ENCODE data around the gene DNAH2. TPM values are rescaled to one million over a fixed set of nuclear protein-coding genes. Genes with fewer than 3 reads are reported as not detected.

DNAH2 gene
- total and polyA plus RNA-seq, 2 of the 4 experiments (the other 2 are of a cell fraction) = under 0.01 to 0.02 TPM

DNA sequence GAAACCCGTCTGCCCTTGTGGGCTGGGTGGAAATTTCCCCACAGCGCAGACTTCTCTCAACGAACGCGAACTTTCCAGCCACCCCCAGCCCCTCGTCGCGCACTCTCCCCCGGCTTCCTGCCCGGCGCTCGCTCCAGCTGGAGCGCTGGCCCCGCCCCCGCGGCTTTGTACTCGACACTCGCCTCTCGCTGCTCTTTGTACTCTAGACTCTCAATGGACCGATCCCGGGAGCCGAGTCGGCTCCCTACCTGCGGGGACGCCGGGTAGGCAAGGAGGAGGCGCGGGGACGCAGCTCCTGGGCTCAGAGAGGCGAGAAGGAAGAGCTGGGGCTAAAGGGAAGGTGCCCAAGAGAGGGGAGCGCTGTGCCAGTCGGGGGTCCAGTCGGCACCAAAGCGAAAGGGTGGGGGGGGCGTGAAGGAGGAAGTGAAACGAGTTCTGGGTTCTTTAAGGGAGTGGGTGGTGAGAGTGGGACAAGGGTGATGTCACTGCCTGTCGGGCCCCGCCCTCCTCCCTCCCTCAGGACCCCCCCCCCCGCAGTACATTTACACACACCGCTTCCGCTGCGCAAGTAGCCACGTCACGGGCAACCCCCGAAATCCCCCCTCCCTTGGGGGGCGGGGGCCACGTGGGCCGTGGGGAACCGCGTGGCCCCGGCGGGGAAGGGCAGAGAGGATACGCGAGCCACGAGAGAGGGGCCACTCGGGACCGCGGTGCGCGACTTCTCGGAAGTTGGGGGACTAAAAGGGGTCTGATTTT is 126.2 kb downstream of the DNAH2 start:
- peak overlapping the region; percentile 83 for H3K18ac ChIP-seq (ENCODE audit: low read depth, low read length)
- peak overlapping the region; percentile 71 for H3K4me3 ChIP-seq (ENCODE audit: insufficient read depth, low read depth, low read length)
- H3K27me3 ChIP-seq (ENCODE audit: control insufficient read depth, insufficient read depth, low read length) = no peaks in the 10 kb centered on the region
- H3K27ac ChIP-seq (ENCODE audit: insufficient read depth, low read length) = peak overlapping the region; percentile 98
- H4K8ac ChIP-seq (ENCODE audit: low read depth in 2 of 2, low read length in 2 of 2) = peak overlapping the region; percentile 54 to 92
- H2AFZ ChIP-seq (replicated peaks; ENCODE audit: low read length, poor library complexity) = peak overlapping the region; percentile 81
- H3K9me3 ChIP-seq (ENCODE audit: control insufficient read depth, insufficient read depth, low read length) = no peaks in the 10 kb centered on the region
- dilution Hi-C loops (cut with HindIII; ENCODE audit: low sequenced_read_pairs, unreplicated experiment) = no loop called here
- ChIA-PET CTCF (interaction anchor here (1.5 kb wide), 1 partner anchor 13 kb away, joined by 3 read pairs; the partner anchor contains the start of gene NAA38), POLR2A (ENCODE audit: unreplicated experiment) (interaction anchor here (0.7 kb wide), 1 partner anchor 17 kb away, joined by 3 read pairs; no protein-coding TSS in a partner anchor)
- H2BK120ac ChIP-seq (ENCODE audit: low read depth, low read length) = peak overlapping the region; percentile 94
- peak overlapping the region; percentile 98 for H3K14ac ChIP-seq (replicated peaks; ENCODE audit: low read depth, low read length)
- H3K9me1 ChIP-seq (ENCODE audit: insufficient read depth, low read length) = peaks cover 8% of the 10 kb centered on the region; the same call in 1 of the 2 replicates
- peak overlapping the region; percentile 97 for H3K56ac ChIP-seq (ENCODE audit: extremely low read depth, insufficient read depth, low read length)
- peak; percentile 90 for DNase-seq
- peak overlapping the region; percentile 97 for H2BK5ac ChIP-seq (ENCODE audit: low read depth, low read length, poor library complexity, severe bottlenecking)
- peak overlapping the region; percentile 100 for H2AK9ac ChIP-seq (replicated peaks; ENCODE audit: low read depth, low read length, poor library complexity)
- BruUV-seq (replicated peaks) = no TSS peak
- H3K9ac ChIP-seq (ENCODE audit: low read depth, low read length) = peak overlapping the region; percentile 92
- peak; percentile 87 for TF ChIP-seq POLR2A (IDR thresholded peaks at IDR 0.05; ENCODE audit: low read depth, low read length)
- peak; percentile 92 for TF ChIP-seq MAZ (IDR thresholded peaks at IDR 0.05; ENCODE audit: borderline replicate concordance, low read depth, low read length)
- TF ChIP-seq USF2 (IDR thresholded peaks at IDR 0.05; ENCODE audit: low read depth, low read length) = peak; percentile 89
- TF ChIP-seq CHD1 (IDR thresholded peaks at IDR 0.05; ENCODE audit: low read depth, low read length) = no peak; the same call in 1 of the 2 replicates
- TF ChIP-seq, protein P1, sequence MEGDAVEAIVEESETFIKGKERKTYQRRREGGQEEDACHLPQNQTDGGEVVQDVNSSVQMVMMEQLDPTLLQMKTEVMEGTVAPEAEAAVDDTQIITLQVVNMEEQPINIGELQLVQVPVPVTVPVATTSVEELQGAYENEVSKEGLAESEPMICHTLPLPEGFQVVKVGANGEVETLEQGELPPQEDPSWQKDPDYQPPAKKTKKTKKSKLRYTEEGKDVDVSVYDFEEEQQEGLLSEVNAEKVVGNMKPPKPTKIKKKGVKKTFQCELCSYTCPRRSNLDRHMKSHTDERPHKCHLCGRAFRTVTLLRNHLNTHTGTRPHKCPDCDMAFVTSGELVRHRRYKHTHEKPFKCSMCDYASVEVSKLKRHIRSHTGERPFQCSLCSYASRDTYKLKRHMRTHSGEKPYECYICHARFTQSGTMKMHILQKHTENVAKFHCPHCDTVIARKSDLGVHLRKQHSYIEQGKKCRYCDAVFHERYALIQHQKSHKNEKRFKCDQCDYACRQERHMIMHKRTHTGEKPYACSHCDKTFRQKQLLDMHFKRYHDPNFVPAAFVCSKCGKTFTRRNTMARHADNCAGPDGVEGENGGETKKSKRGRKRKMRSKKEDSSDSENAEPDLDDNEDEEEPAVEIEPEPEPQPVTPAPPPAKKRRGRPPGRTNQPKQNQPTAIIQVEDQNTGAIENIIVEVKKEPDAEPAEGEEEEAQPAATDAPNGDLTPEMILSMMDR (conservative IDR thresholded peaks at IDR 0.05; ENCODE audit: low read depth, low read length) = no peak
- no peak for TF ChIP-seq SMC3 (IDR thresholded peaks at IDR 0.05; ENCODE audit: low read depth, low read length)
- no peak for TF ChIP-seq BHLHE40 (IDR thresholded peaks at IDR 0.05; ENCODE audit: low read depth, low read length)
- 0 out of 2 replicates have a peak, but pooled peaks have one; percentile 1 for TF ChIP-seq RAD21 (IDR thresholded peaks at IDR 0.05; ENCODE audit: low read length)
- peak; percentile 92 for TF ChIP-seq MXI1 (IDR thresholded peaks at IDR 0.05; ENCODE audit: borderline replicate concordance, low read depth, low read length)
- H4K5ac ChIP-seq (ENCODE audit: low read depth, low read length) = peak overlapping the region; percentile 41
- intact Hi-C loops (cut with micrococcal nuclease) = loop anchor here (1.0 to 5.0 kb wide), 4 partner anchors 7 to 271 kb away; partner anchors contain the start of gene NAA38
- peaks cover 21% of the 10 kb centered on the region for H3K4me1 ChIP-seq (ENCODE audit: control insufficient read depth, insufficient read depth, low read length)
- H3K4me2 ChIP-seq (ENCODE audit: low read depth, low read length) = peak overlapping the region; percentile 97
- H2BK20ac ChIP-seq (ENCODE audit: low read depth, low read length) = peak overlapping the region; percentile 85
- in situ Hi-C loops (cut with MboI; ENCODE audit: low sequenced_read_pairs) = no loop called here
- H4K91ac ChIP-seq (ENCODE audit: insufficient read depth, low read depth, low read length) = peak overlapping the region; percentile 98
- WGBS, 2 experiments (ENCODE audit: extremely low coverage in 2 of 2, insufficient read length in 1 of 2) = 2% methylated on average over 29 of the region's 61 CpGs; no CpG with 5 or more reads in 1 of the 2 experiments
- H3K36me3 ChIP-seq (ENCODE audit: control insufficient read depth, insufficient read depth, low read length) = peaks cover 31% of the 10 kb centered on the region; the same call in 1 of the 2 replicates
- H2BK15ac ChIP-seq (ENCODE audit: low read depth, low read length) = peak overlapping the region; percentile 83; the same call in 2 of the 3 replicates
- peak overlapping the region; percentile 99 for H3K4ac ChIP-seq (ENCODE audit: low read depth, low read length)
- peaks cover 19 to 66% of the 10 kb centered on the region in 2 experiments for H3K79me1 ChIP-seq (ENCODE audit: low read depth in 1 of 2, low read length in 2 of 2)
- H4K20me1 ChIP-seq (ENCODE audit: insufficient read depth, low read length) = peaks cover 73% of the 10 kb centered on the region
- H3K23ac ChIP-seq (ENCODE audit: low read depth, low read length) = peak overlapping the region; percentile 96
- peak overlapping the region; percentile 100 for H2AK5ac ChIP-seq (ENCODE audit: low read depth, low read length)
- peak; percentile 16 for ATAC-seq (ENCODE audit: low read depth)
